Measurements from ENCODE around the gene ZDHHC20. TPM values are rescaled to one million over a fixed set of nuclear protein-coding genes. Genes with fewer than 3 reads are reported as not detected.

The ZDHHC20 gene
- total and polyA plus RNA-seq, 10 of the 15 experiments (the other 5 are each of a cell fraction or from before 2014, with no cell fraction given): 8.6 to 57.8 (median 41.7) TPM

GRCh38 chr13:21364357-21364756 is 94.7 kb downstream of the ZDHHC20 start:
- CTCF ChIA-PET: interaction anchor here (1.0 kb wide), 1 partner anchor 48 kb away, joined by 3 read pairs; no protein-coding TSS in a partner anchor

DNA sequence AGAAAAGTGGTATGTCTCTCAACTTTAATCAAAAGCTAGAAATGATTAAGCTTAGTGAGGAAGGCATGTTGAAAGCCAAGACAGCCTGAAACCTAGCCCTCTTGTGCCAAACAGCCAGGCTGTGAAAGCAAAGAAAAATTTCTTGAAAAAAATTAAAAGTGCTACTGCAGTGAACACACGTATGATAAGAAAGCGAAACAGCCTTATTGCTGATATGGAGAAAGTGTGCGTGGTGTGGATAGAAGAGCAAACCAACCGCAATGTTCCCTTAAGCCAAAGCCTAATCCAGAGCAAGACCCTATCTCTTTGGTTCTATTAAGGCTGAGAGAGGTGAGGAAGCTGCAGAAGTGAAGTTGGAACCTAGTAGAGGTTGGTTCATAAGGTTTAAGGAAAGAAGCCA is 96.4 kb downstream of the ZDHHC20 start:
- H3K79me2 ChIP-seq (ENCODE audit: control insufficient read depth, insufficient read depth, low read length): no peaks in the 10 kb centered on the region
- ChIA-PET CTCF (interaction anchor here (1.1 kb wide), 1 partner anchor 114 kb away, joined by 3 read pairs; no protein-coding TSS in a partner anchor), SMC1A (ENCODE audit: uncharacterized antibody, unreplicated experiment) (no interaction called here), POLR2A (no interaction called here), RAD21 (ENCODE audit: unreplicated experiment) (no interaction called here)
- ATAC-seq: no peak
- H3K9ac ChIP-seq (ENCODE audit: control insufficient read depth, insufficient read depth, low read length): no peak overlapping the region
- no peak for TF ChIP-seq KDM1A (IDR thresholded peaks at IDR 0.05; ENCODE audit: borderline replicate concordance)
- TF ChIP-seq, protein P1, sequence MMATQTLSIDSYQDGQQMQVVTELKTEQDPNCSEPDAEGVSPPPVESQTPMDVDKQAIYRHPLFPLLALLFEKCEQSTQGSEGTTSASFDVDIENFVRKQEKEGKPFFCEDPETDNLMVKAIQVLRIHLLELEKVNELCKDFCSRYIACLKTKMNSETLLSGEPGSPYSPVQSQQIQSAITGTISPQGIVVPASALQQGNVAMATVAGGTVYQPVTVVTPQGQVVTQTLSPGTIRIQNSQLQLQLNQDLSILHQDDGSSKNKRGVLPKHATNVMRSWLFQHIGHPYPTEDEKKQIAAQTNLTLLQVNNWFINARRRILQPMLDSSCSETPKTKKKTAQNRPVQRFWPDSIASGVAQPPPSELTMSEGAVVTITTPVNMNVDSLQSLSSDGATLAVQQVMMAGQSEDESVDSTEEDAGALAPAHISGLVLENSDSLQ (IDR thresholded peaks at IDR 0.05): no peak
- TF ChIP-seq NFIC (IDR thresholded peaks at IDR 0.05; ENCODE audit: low read depth, low read length): no peak
- no peak overlapping the region for H3K4me3 ChIP-seq
- no peaks in the 10 kb centered on the region for H3K27me3 ChIP-seq (replicated peaks in 1 of 2; ENCODE audit: control insufficient read depth in 2 of 2, insufficient read depth in 2 of 2, low read length in 1 of 2)
- no peaks in the 10 kb centered on the region for H3K9me3 ChIP-seq (replicated peaks; ENCODE audit: control insufficient read depth, insufficient read depth, low read length)
- no peaks in the 10 kb centered on the region for H3K36me3 ChIP-seq (ENCODE audit: control insufficient read depth in 2 of 2, insufficient read depth in 2 of 2, low read length in 1 of 2)
- no peak overlapping the region for H3K4me2 ChIP-seq (ENCODE audit: control insufficient read depth, insufficient read depth)
- 64% methylated on average over 4 of the region's 4 CpGs for WGBS (ENCODE audit: insufficient coverage, insufficient replicate concordance, low lambda C conversion rate, missing lambda C conversion rate)
- no peaks in the 10 kb centered on the region for H4K20me1 ChIP-seq (ENCODE audit: control insufficient read depth, insufficient read depth)
- intact Hi-C loops (cut with micrococcal nuclease; ENCODE audit: unreplicated experiment): no loop called here
- in situ Hi-C loops (cut with MboI): no loop called here
- no peak for DNase-seq (ENCODE audit: low read depth, low spot score)
- no peaks in the 10 kb centered on the region for H3K4me1 ChIP-seq (ENCODE audit: control insufficient read depth, insufficient read depth, low read length)
- no peak overlapping the region for H2AFZ ChIP-seq (ENCODE audit: control insufficient read depth, low read depth, low read length)
- BruUV-seq (replicated peaks): no TSS peak
- H3K27ac ChIP-seq (ENCODE audit: control insufficient read depth, insufficient read depth): no peak overlapping the region
- no peak for FAIRE-seq

More at GRCh38 chr13:21364357-21364756, 94.7 kb downstream of the ZDHHC20 start:
- ATAC-seq (no peak), DNase-seq (ENCODE audit: low read depth, low spot score) (no peak), FAIRE-seq (no peak)
- TF ChIP-seq, protein P2, sequence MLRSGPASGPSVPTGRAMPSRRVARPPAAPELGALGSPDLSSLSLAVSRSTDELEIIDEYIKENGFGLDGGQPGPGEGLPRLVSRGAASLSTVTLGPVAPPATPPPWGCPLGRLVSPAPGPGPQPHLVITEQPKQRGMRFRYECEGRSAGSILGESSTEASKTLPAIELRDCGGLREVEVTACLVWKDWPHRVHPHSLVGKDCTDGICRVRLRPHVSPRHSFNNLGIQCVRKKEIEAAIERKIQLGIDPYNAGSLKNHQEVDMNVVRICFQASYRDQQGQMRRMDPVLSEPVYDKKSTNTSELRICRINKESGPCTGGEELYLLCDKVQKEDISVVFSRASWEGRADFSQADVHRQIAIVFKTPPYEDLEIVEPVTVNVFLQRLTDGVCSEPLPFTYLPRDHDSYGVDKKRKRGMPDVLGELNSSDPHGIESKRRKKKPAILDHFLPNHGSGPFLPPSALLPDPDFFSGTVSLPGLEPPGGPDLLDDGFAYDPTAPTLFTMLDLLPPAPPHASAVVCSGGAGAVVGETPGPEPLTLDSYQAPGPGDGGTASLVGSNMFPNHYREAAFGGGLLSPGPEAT (IDR thresholded peaks at IDR 0.05; ENCODE audit: low read depth): no peak
- TF ChIP-seq POLR2AphosphoS2 (IDR thresholded peaks at IDR 0.05; ENCODE audit: low read depth, low read length): no peak
- Histone ChIP-seq H3K79me2 (ENCODE audit: control insufficient read depth, insufficient read depth, low read length) (no peaks in the 10 kb centered on the region), H3K9ac (ENCODE audit: control insufficient read depth, insufficient read depth, low read length) (no peak overlapping the region), H2AFZ (ENCODE audit: control insufficient read depth, low read depth, low read length) (no peak overlapping the region), H3K9me3 (replicated peaks; ENCODE audit: control insufficient read depth, insufficient read depth, low read length) (no peaks in the 10 kb centered on the region), H3K36me3 (ENCODE audit: control insufficient read depth in 2 of 2, insufficient read depth in 2 of 2, low read length in 1 of 2) (no peaks in the 10 kb centered on the region), H3K4me2 (ENCODE audit: control insufficient read depth, insufficient read depth) (no peak overlapping the region), H3K4me1 (ENCODE audit: control insufficient read depth, insufficient read depth, low read length) (no peaks in the 10 kb centered on the region), H3K4me3 (no peak overlapping the region), H3K27me3 (replicated peaks in 1 of 2; ENCODE audit: control insufficient read depth in 2 of 2, insufficient read depth in 2 of 2, low read length in 1 of 2) (no peaks in the 10 kb centered on the region), H3K27ac (ENCODE audit: control insufficient read depth, insufficient read depth) (no peak overlapping the region), H4K20me1 (ENCODE audit: control insufficient read depth, insufficient read depth) (no peaks in the 10 kb centered on the region)
- ChIA-PET POLR2A (no interaction called here), SMC1A (ENCODE audit: uncharacterized antibody, unreplicated experiment) (no interaction called here), RAD21 (ENCODE audit: unreplicated experiment) (no interaction called here)
- BruUV-seq (replicated peaks): no TSS peak
- in situ Hi-C loops (cut with MboI): no loop called here
- intact Hi-C loops (cut with micrococcal nuclease; ENCODE audit: unreplicated experiment): no loop called here
- WGBS (ENCODE audit: insufficient coverage, insufficient replicate concordance, low lambda C conversion rate, missing lambda C conversion rate): 58% methylated on average over 6 of the region's 7 CpGs
